Measurements from ENCODE around the gene MRGPRD.

Gene MRGPRD

GRCh38 chr11:68970921-68971636 lies 9.7 kb downstream of the MRGPRD start:
- H3K27ac ChIP-seq: no peak overlapping the region
- ChIA-PET POLR2A (ENCODE audit: low non-redundant PET) (no interaction called here), CTCF (no interaction called here)
- TF ChIP-seq CTCF (conservative IDR thresholded peaks at IDR 0.05; ENCODE audit: low read depth): no peak
- no peak for DNase-seq (ENCODE audit: low spot score)

- POLR2A ChIA-PET (ENCODE audit: low non-redundant PET): no interaction called here
- no peak for TF ChIP-seq CTCF (conservative IDR thresholded peaks at IDR 0.05; ENCODE audit: low read depth)
- H3K27ac ChIP-seq: no peak overlapping the region
- DNase-seq (ENCODE audit: low spot score): no peak
- CTCF ChIA-PET: interaction anchor here (0.6 kb wide), 1 partner anchor 440 kb away, joined by 5 read pairs; no protein-coding TSS in a partner anchor
Observed at GRCh38 chr11:68969386-68969785, 11.4 kb downstream of the MRGPRD start.

- TF ChIP-seq CTCF (conservative IDR thresholded peaks at IDR 0.05; ENCODE audit: low read depth): no peak
- ChIA-PET CTCF (interaction anchor here (0.6 kb wide), 1 partner anchor 439 kb away, joined by 5 read pairs; no protein-coding TSS in a partner anchor), POLR2A (ENCODE audit: low non-redundant PET) (no interaction called here)
- no peak for DNase-seq (ENCODE audit: low spot score)
- H3K27ac ChIP-seq: no peak overlapping the region
Observed at GRCh38 chr11:68968306-68969250, 12.2 kb downstream of the MRGPRD start.

- ChIA-PET CTCF (no interaction called here), POLR2A (ENCODE audit: low non-redundant PET) (no interaction called here)
- TF ChIP-seq CTCF (conservative IDR thresholded peaks at IDR 0.05; ENCODE audit: low read depth): no peak
- no peak overlapping the region for H3K27ac ChIP-seq
- no peak for DNase-seq (ENCODE audit: low spot score)
Observed at GRCh38 chr11:68966894-68967780, 13.6 kb downstream of the MRGPRD start.

- H3K27ac ChIP-seq: no peak overlapping the region
- TF ChIP-seq CTCF (conservative IDR thresholded peaks at IDR 0.05; ENCODE audit: low read depth): no peak
- CTCF ChIA-PET: interaction anchor here (0.6 kb wide), 1 partner anchor 221 kb away, joined by 4 read pairs; no protein-coding TSS in a partner anchor
- POLR2A ChIA-PET (ENCODE audit: low non-redundant PET): no interaction called here
- DNase-seq (ENCODE audit: low spot score): no peak
Observed at GRCh38 chr11:68965901-68966853, 14.6 kb downstream of the MRGPRD start.

Measured in RWPE1 (cell line).